Natural killer cell (primary cell): Measurements from ENCODE around the gene TTC23. TPM values are rescaled to one million over a fixed set of nuclear protein-coding genes. Genes with fewer than 3 reads are reported as not detected.

Source experiments
- ATAC-seq, 3 donors: fragments of 150-1000 bp in 2 of 3; fragments of 200-7000 bp in 1 of 3; cut with Tn5 transposase; 1 replicate in 1 of 3; 2 replicates in 2 of 3; pipeline ENCODE4 v1.10.0; 2021; ENCODE audit warnings: mild to moderate bottlenecking in 2 of 3, moderate library complexity in 2 of 3
- DNase-seq, 2 donors: peaks; one replicate each; pipeline versions ENCODE4 v3.0.0 to v3.0.0-alpha.2; 2013 to 2021; ENCODE audit warnings: mixed read lengths in 1 of 2
- H3K27ac ChIP-seq: one replicate; pipeline ENCODE4 v1.5.1; 2013; ENCODE audit warnings: mild to moderate bottlenecking, low read length
- H3K27me3 ChIP-seq: one replicate; pipeline ENCODE4 v1.6.1; 2013; ENCODE audit warnings: low read length; ENCODE audit not compliant: control insufficient read depth, insufficient read depth
- H3K36me3 ChIP-seq: one replicate; pipeline ENCODE4 v1.6.1; 2013; ENCODE audit warnings: low read length; ENCODE audit not compliant: control insufficient read depth, insufficient read depth
- H3K4me1 ChIP-seq: one replicate; pipeline ENCODE4 v1.6.1; 2013; ENCODE audit warnings: low read length; ENCODE audit not compliant: control insufficient read depth, insufficient read depth
- H3K4me3 ChIP-seq: one replicate; pipeline ENCODE4 v1.5.1; 2013; ENCODE audit warnings: low read length
- H3K9me3 ChIP-seq: one replicate; pipeline ENCODE4 v1.6.1; 2013; ENCODE audit warnings: low read length; ENCODE audit not compliant: control insufficient read depth, insufficient read depth
- H3K27ac Mint-ChIP-seq, 2 donors: one replicate each; pipeline ENCODE4 v1.8.0; 2022; ENCODE audit warnings: mild to moderate bottlenecking in 2 of 2, mixed read lengths in 2 of 2, moderate library complexity in 1 of 2
- H3K27me3 Mint-ChIP-seq, 2 donors: one replicate each; pipeline ENCODE4 v1.8.0; 2022; ENCODE audit warnings: low read depth in 2 of 2, mixed read lengths in 2 of 2
- H3K36me3 Mint-ChIP-seq: one replicate; pipeline ENCODE4 v1.8.0; 2022; ENCODE audit warnings: mixed read lengths
- H3K4me1 Mint-ChIP-seq, 2 donors: one replicate each; pipeline ENCODE4 v1.8.0; 2022; ENCODE audit warnings: mixed read lengths in 2 of 2
- H3K4me3 Mint-ChIP-seq: one replicate; pipeline ENCODE4 v1.8.0; 2022; ENCODE audit warnings: mild to moderate bottlenecking, moderate library complexity, mixed read lengths
- H3K9me3 Mint-ChIP-seq, 2 donors: one replicate each; pipeline ENCODE4 v1.8.0; 2022; ENCODE audit warnings: mixed read lengths in 2 of 2
- CTCF ChIP-seq: fragments of 200-600 bp; IDR thresholded peaks from one replicate; pipeline ENCODE4 v1.8.0; 2022; ENCODE audit warnings: antibody characterized with exemption
- WGBS: methylation state at CpG from one replicate; pipeline ENCODE4 v1.1.7; 2013; ENCODE audit warnings: missing lambda C conversion rate; ENCODE audit not compliant: insufficient coverage; 5-methylcytosine and 5-hydroxymethylcytosine counted together
- intact Hi-C: fragments of 100-400 bp; cut with micrococcal nuclease; formaldehyde crosslinking; loops from one replicate; pipeline ENCODE4 v1.14.2; 2022
- total RNA-seq, 4 donors: library from RNA; stranded (reverse); fragments of 120-200 nt in 1 of 4; gene quantifications; one replicate each; pipeline versions ENCODE4 v1.2.3 to v1.2.4, GENCODE V29; 2013 to 2022

Gene TTC23
- total RNA-seq, 3 donors from 2014 or later (not counting 1 experiment from before 2014, with no cell fraction given), result 0.75 to 1.1 (median 1.0) TPM

- H3K36me3 Mint-ChIP-seq, result no peaks in the 10 kb centered on the region
- DNase-seq (no peak), ATAC-seq (no peak)
- H3K36me3 ChIP-seq, result no peaks in the 10 kb centered on the region
- H3K27me3 ChIP-seq, result no peaks in the 10 kb centered on the region
- H3K4me1 ChIP-seq, result no peaks in the 10 kb centered on the region
- H3K9me3 ChIP-seq, result no peaks in the 10 kb centered on the region
- no peaks in the 10 kb centered on the region for H3K4me1 Mint-ChIP-seq
- H3K27me3 Mint-ChIP-seq, result peaks cover 2 to 21% of the 10 kb centered on the region in 2 donors
- no peak overlapping the region for H3K4me3 ChIP-seq
- no peak overlapping the region for H3K27ac ChIP-seq
- H3K4me3 Mint-ChIP-seq, result no peak overlapping the region
- intact Hi-C loops, result no loop called here
- H3K9me3 Mint-ChIP-seq, result no peaks in the 10 kb centered on the region
- 93% methylated on average over 7 of the region's 7 CpGs for WGBS
- no peak overlapping the region for H3K27ac Mint-ChIP-seq
- no peak for TF ChIP-seq CTCF
Observed at GRCh38 chr15:99148851-99149276, 100.5 kb downstream of the TTC23 start.

GRCh38 chr15:99146661-99147060 lies 102.7 kb downstream of the TTC23 start:
- H3K36me3 Mint-ChIP-seq, result no peaks in the 10 kb centered on the region
- no peaks in the 10 kb centered on the region for H3K9me3 Mint-ChIP-seq
- no peak overlapping the region for H3K4me3 Mint-ChIP-seq
- Histone ChIP-seq H3K9me3 (no peaks in the 10 kb centered on the region), H3K4me3 (no peak overlapping the region), H3K27me3 (no peaks in the 10 kb centered on the region), H3K27ac (no peak overlapping the region), H3K36me3 (no peaks in the 10 kb centered on the region), H3K4me1 (no peaks in the 10 kb centered on the region)
- 81% methylated on average over 5 of the region's 5 CpGs for WGBS
- DNase-seq (no peak), ATAC-seq (no peak)
- H3K4me1 Mint-ChIP-seq, result no peaks in the 10 kb centered on the region
- TF ChIP-seq CTCF, result no peak
- no peak overlapping the region for H3K27ac Mint-ChIP-seq
- H3K27me3 Mint-ChIP-seq, result peaks cover 2 to 19% of the 10 kb centered on the region in 2 donors
- intact Hi-C loops, result no loop called here

GRCh38 chr15:99145778-99146177 lies 103.6 kb downstream of the TTC23 start:
- Histone ChIP-seq H3K27me3 (no peaks in the 10 kb centered on the region), H3K9me3 (no peaks in the 10 kb centered on the region), H3K4me1 (no peaks in the 10 kb centered on the region), H3K36me3 (no peaks in the 10 kb centered on the region), H3K27ac (no peak overlapping the region), H3K4me3 (no peak overlapping the region)
- no peak overlapping the region for H3K27ac Mint-ChIP-seq
- no peaks in the 10 kb centered on the region for H3K4me1 Mint-ChIP-seq
- ATAC-seq (no peak), DNase-seq (no peak)
- peaks cover 2 to 19% of the 10 kb centered on the region in 2 donors for H3K27me3 Mint-ChIP-seq
- H3K4me3 Mint-ChIP-seq, result no peak overlapping the region
- H3K9me3 Mint-ChIP-seq, result no peaks in the 10 kb centered on the region
- TF ChIP-seq CTCF, result no peak
- intact Hi-C loops, result no loop called here
- 88% methylated on average over 6 of the region's 6 CpGs for WGBS
- H3K36me3 Mint-ChIP-seq, result no peaks in the 10 kb centered on the region

- Histone ChIP-seq H3K27me3 (no peaks in the 10 kb centered on the region), H3K4me1 (no peaks in the 10 kb centered on the region), H3K4me3 (no peak overlapping the region), H3K36me3 (no peaks in the 10 kb centered on the region), H3K9me3 (no peaks in the 10 kb centered on the region), H3K27ac (no peak overlapping the region)
- Mint-ChIP-seq H3K36me3 (no peaks in the 10 kb centered on the region), H3K4me3 (no peak overlapping the region), H3K9me3 (no peaks in the 10 kb centered on the region), H3K27ac (no peak overlapping the region), H3K27me3 (peaks cover 2 to 19% of the 10 kb centered on the region in 2 donors), H3K4me1 (no peaks in the 10 kb centered on the region)
- intact Hi-C loops, result no loop called here
- no peak for ATAC-seq
- WGBS, result 73% methylated on average over 8 of the region's 10 CpGs
- DNase-seq, result no peak
- TF ChIP-seq CTCF, result no peak
Observed at GRCh38 chr15:99145005-99145404, 104.4 kb downstream of the TTC23 start.
